K562 (cell line): ENCODE data around the gene KCNAB1. TPM values are rescaled to one million over a fixed set of nuclear protein-coding genes. Genes with fewer than 3 reads are reported as not detected.

Experiments
- ATF7 ChIP-seq: fragments of 450-650 bp; IDR thresholded peaks from 2 replicates; pipeline ENCODE4 v1.7.1; 2014; ENCODE audit warnings: mild to moderate bottlenecking, moderate library complexity
- C11orf30 ChIP-seq: fragments of 450-650 bp; IDR thresholded peaks from 2 replicates; pipeline ENCODE4 v1.6.1; 2016; ENCODE audit warnings: low read depth, mild to moderate bottlenecking
- ELF1 ChIP-seq: fragments of 200-800 bp; sonication (Bioruptor generic); IDR thresholded peaks from 2 replicates; pipeline ENCODE4 v1.6.1; 2016; ENCODE audit warnings: missing genetic modification characterization, missing compliant biosample characterization
- EP400 ChIP-seq: fragments of 450-650 bp; IDR thresholded peaks from 2 replicates; pipeline ENCODE4 v1.6.1; 2017; ENCODE audit warnings: antibody characterized with exemption, mild to moderate bottlenecking, moderate library complexity
- FOSL1 ChIP-seq: fragments of 200-800 bp; sonication (Bioruptor generic); conservative IDR thresholded peaks from 2 replicates; pipeline ENCODE4 v1.6.1; 2016; ENCODE audit warnings: missing genetic modification characterization, missing compliant biosample characterization
- HDAC2 ChIP-seq: fragments of 450-650 bp; IDR thresholded peaks from 2 replicates; pipeline ENCODE4 v1.6.1; 2016; ENCODE audit warnings: mild to moderate bottlenecking
- IFI16 ChIP-seq: fragments of 250-450 bp; sonication (Bioruptor Pico); IDR thresholded peaks from 2 replicates; pipeline ENCODE4 v2.1.2; 2022; ENCODE audit warnings: mild to moderate bottlenecking, inconsistent platforms
- IRF9 ChIP-seq: fragments of 450-650 bp; IDR thresholded peaks from 2 replicates; pipeline ENCODE4 v1.6.1; 2016; ENCODE audit warnings: missing biosample characterization, missing genetic modification characterization
- JUN ChIP-seq, 2 experiments: sonication (generic) in 1 of 2; formaldehyde crosslinking in 1 of 2; IDR thresholded peaks; 2 replicates each; pipeline versions ENCODE4 v1.6.1 to v1.8.0; 2012 to 2022; ENCODE audit warnings: borderline replicate concordance in 2 of 2, mild to moderate bottlenecking in 2 of 2, improper control_type of control experiment in 1 of 2, low read depth in 1 of 2, low read length in 1 of 2, missing genetic modification reagents in 1 of 2
- KDM1A ChIP-seq, 2 experiments: fragments of 450-650 bp; IDR thresholded peaks; 2 replicates each; pipeline ENCODE4 v1.6.1; 2016; ENCODE audit warnings: mild to moderate bottlenecking in 2 of 2
- MAZ ChIP-seq, 2 experiments: fragments of 450-650 bp in 1 of 2; sonication (generic) in 1 of 2; formaldehyde crosslinking; IDR thresholded peaks in 1 of 2; conservative IDR thresholded peaks in 1 of 2; 2 replicates each; pipeline versions ENCODE4 v1.4.0 to v1.5.0; 2020; ENCODE audit warnings: mild to moderate bottlenecking in 1 of 2, missing genetic modification reagents in 1 of 2
- MTA2 ChIP-seq: fragments of 450-650 bp; IDR thresholded peaks from 2 replicates; pipeline ENCODE4 v1.6.1; 2016; ENCODE audit warnings: low read depth
- MTA3 ChIP-seq: fragments of 450-650 bp; formaldehyde crosslinking; IDR thresholded peaks from 2 replicates; pipeline ENCODE4 v1.6.1; 2017; ENCODE audit warnings: mild to moderate bottlenecking, borderline replicate concordance
- NFE2 ChIP-seq: IDR thresholded peaks from 2 replicates; pipeline ENCODE4 v1.6.1; 2014; ENCODE audit warnings: antibody characterized with exemption, low read depth
- SIN3B ChIP-seq: fragments of 450-650 bp; IDR thresholded peaks from 2 replicates; pipeline ENCODE4 v1.6.1; 2017; ENCODE audit warnings: low read depth, mild to moderate bottlenecking, moderate library complexity
- SMARCB1 ChIP-seq: IDR thresholded peaks from 2 replicates; pipeline ENCODE4 v1.6.1; 2011; ENCODE audit warnings: improper control_type of control experiment, low read depth; ENCODE audit not compliant: insufficient read length
- SMARCC2 ChIP-seq: fragments of 450-650 bp; IDR thresholded peaks from 2 replicates; pipeline ENCODE4 v1.6.1; 2017; ENCODE audit warnings: antibody characterized with exemption, moderate library complexity, mild to moderate bottlenecking, low read depth
- SOX6 ChIP-seq: fragments of 450-650 bp; IDR thresholded peaks from 2 replicates; pipeline ENCODE4 v1.6.1; 2014; ENCODE audit warnings: mild to moderate bottlenecking
- SPI1 ChIP-seq: IDR thresholded peaks from 2 replicates; pipeline ENCODE4 v1.6.1; 2011; ENCODE audit warnings: low read depth, low read length, control low read depth, borderline replicate concordance
- U2AF2 ChIP-seq: fragments of 200-400 bp; formaldehyde crosslinking; optimal IDR thresholded peaks from 2 replicates; pipeline ENCODE3; 2017; ENCODE audit warnings: low read depth, mild to moderate bottlenecking, low read length
- UBTF ChIP-seq, 2 experiments: IDR thresholded peaks; 2 replicates each; pipeline ENCODE4 v1.6.1; 2012; ENCODE audit warnings: improper control_type of control experiment in 2 of 2, low read depth in 2 of 2, low read length in 2 of 2, borderline replicate concordance in 1 of 2
- ZEB2 ChIP-seq: fragments of 450-650 bp; IDR thresholded peaks from 2 replicates; pipeline ENCODE4 v1.6.1; 2016
- ZNF175 ChIP-seq: fragments of 200-800 bp; sonication (Bioruptor generic); IDR thresholded peaks from 2 replicates; pipeline ENCODE4 v1.6.1; 2016; ENCODE audit warnings: low read depth, mild to moderate bottlenecking, missing genetic modification characterization, missing compliant biosample characterization
- ZNF24 ChIP-seq: fragments of 450-650 bp; IDR thresholded peaks from 2 replicates; pipeline ENCODE4 v1.6.1; 2016
- ZNF384 ChIP-seq: IDR thresholded peaks from 2 replicates; pipeline ENCODE4 v1.6.1; 2012; ENCODE audit warnings: low read depth, low read length, improper control_type of control experiment
- ZNF584 ChIP-seq: fragments of 200-800 bp; sonication (Bioruptor generic); IDR thresholded peaks from 2 replicates; pipeline ENCODE4 v1.6.1; 2016; ENCODE audit warnings: low read depth, mild to moderate bottlenecking, missing genetic modification characterization, missing compliant biosample characterization
- polyA plus RNA-seq, 8 experiments: library from polyadenylated mRNA; depleted of rRNA in 4 of 8; stranded (reverse) in 5 of 8; unstranded in 3 of 8; fragments of >200 nt; fragmentation: Nextera tagmentation in 2 of 8; fragmentation: Illumina TruSeq in 1 of 8; extraction: Ambion mirVana in 2 of 8; extraction: Trizol in 1 of 8; gene quantifications; 2 replicates each; pipeline versions ENCODE4 v1.2.1 to v1.2.3, GENCODE V29; 2011 to 2014; ENCODE audit warnings: inconsistent platforms in 1 of 8, missing spikeins in 1 of 8
- total RNA-seq, 7 experiments: library from RNA; depleted of rRNA in 6 of 7; stranded (reverse); fragments of >200 nt in 6 of 7; fragmentation: Illumina TruSeq in 2 of 7; extraction: Trizol in 2 of 7; gene quantifications; 2 replicates each; pipeline versions ENCODE4 v1.2.1 to v1.2.3, GENCODE V29; 2011 to 2021; ENCODE audit warnings: low replicate concordance in 1 of 7
- TF ChIP-seq, protein P1 (sequence below): fragments of 250-450 bp; sonication (Bioruptor Pico); IDR thresholded peaks from 2 replicates; pipeline ENCODE4 v1.8.0; 2022; ENCODE audit warnings: inconsistent platforms, mild to moderate bottlenecking, moderate library complexity, borderline replicate concordance

KCNAB1 gene
- total and polyA plus RNA-seq, 9 of the 15 experiments (the other 6 are each of a cell fraction or from before 2014, with no cell fraction given), result 0.14 to 1.2 (median 0.51) TPM

DNA sequence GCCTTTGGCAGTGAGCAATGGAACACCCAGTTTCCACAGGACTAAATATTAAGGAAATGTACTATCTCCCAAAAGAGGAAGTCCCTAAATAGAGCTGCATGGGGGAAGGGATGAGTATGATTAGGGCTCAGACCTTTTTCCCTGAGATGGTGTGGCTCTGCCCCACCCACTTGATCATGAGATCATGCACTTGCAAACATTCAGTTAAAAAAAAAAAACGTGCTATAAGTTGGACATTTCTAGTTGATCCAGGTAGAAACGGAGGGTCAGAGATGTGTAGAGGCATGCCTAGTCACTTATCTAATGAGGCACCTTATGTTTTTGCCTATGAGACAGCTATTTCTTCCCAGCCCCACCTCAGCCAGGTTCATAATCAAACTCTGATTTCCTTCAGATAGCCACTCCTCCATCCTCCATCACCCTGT lies 459.1 kb downstream of the KCNAB1 start (continued):
- peak in 1 of 2 experiments; percentile 57; a peak in 2 of 4 replicates for TF ChIP-seq MAZ (CRISPR knock-in tag; conservative IDR thresholded peaks at IDR 0.05 in 1 of 2, IDR thresholded peaks at IDR 0.05 in 1 of 2)
- TF ChIP-seq SMARCC2, result peak; percentile 79
- no peak for TF ChIP-seq IFI16 (CRISPR knock-in tag)
- no peak for TF ChIP-seq SIN3B
- 0 out of 2 replicates have a peak, but pooled peaks have one; percentile 40 for TF ChIP-seq MTA3
- peak; percentile 38; the same call in 1 of the 2 replicates for TF ChIP-seq ZNF24
- no peak for TF ChIP-seq IRF9 (tag)
- TF ChIP-seq ZNF384, result peak; percentile 90
- TF ChIP-seq HDAC2, result peak; percentile 83
- TF ChIP-seq FOSL1 (tag), result 0 out of 2 replicates have a peak, but pooled peaks have one; percentile 35
- TF ChIP-seq, protein P1, sequence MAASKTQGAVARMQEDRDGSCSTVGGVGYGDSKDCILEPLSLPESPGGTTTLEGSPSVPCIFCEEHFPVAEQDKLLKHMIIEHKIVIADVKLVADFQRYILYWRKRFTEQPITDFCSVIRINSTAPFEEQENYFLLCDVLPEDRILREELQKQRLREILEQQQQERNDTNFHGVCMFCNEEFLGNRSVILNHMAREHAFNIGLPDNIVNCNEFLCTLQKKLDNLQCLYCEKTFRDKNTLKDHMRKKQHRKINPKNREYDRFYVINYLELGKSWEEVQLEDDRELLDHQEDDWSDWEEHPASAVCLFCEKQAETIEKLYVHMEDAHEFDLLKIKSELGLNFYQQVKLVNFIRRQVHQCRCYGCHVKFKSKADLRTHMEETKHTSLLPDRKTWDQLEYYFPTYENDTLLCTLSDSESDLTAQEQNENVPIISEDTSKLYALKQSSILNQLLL (CRISPR knock-in tag), result no peak
- TF ChIP-seq EP400, result peak; percentile 34; the same call in 1 of the 2 replicates
- peak; percentile 32 for TF ChIP-seq SMARCB1
- TF ChIP-seq C11orf30, result peak; percentile 76
- TF ChIP-seq KDM1A (IDR thresholded peaks at IDR 0.05), result peak; percentile 61 to 63; a peak in 3 of 4 replicates
- TF ChIP-seq ZEB2, result peak; percentile 92
- peak; percentile 38; the same call in 1 of the 2 replicates for TF ChIP-seq MTA2
- TF ChIP-seq UBTF (IDR thresholded peaks at IDR 0.05; ENCODE audit: borderline replicate concordance in 1 of 2, low read depth in 2 of 2, low read length in 2 of 2), result no peak
- peak; percentile 56; the same call in 1 of the 2 replicates for TF ChIP-seq ELF1 (tag)
- TF ChIP-seq JUN (IDR thresholded peaks at IDR 0.05; ENCODE audit: borderline replicate concordance, low read depth, low read length), result peak; percentile 57; the same call in 1 of the 2 replicates
- TF ChIP-seq JUN (CRISPR knock-in tag; IDR thresholded peaks at IDR 0.05; ENCODE audit: borderline replicate concordance), result no peak
- TF ChIP-seq ZNF584 (CRISPR knock-in tag), result 0 out of 2 replicates have a peak, but pooled peaks have one; percentile 45
- peak; percentile 44 for TF ChIP-seq SOX6
- 0 out of 2 replicates have a peak, but pooled peaks have one; percentile 58 for TF ChIP-seq ZNF175 (CRISPR knock-in tag)
- peak; percentile 100 for TF ChIP-seq SPI1
- no peak for TF ChIP-seq U2AF2
- TF ChIP-seq ATF7, result peak; percentile 81
- TF ChIP-seq NFE2, result peak; percentile 80
